GM21825 (cell line): ENCODE data around the gene TMC1.

Experiments used
- ATAC-seq: cut with Tn5 transposase; IDR thresholded peaks from one replicate; pipeline ENCODE4 v1.9.1; 2021; ENCODE audit warnings: mild to moderate bottlenecking, moderate library complexity; ENCODE audit not compliant: unreplicated experiment

Gene TMC1

GRCh38 chr9:72565535-72565934, 44.1 kb downstream of the TMC1 start:
- no peak for ATAC-seq

- no peak for ATAC-seq
Measured at GRCh38 chr9:72574156-72574810, 52.9 kb downstream of the TMC1 start.

GRCh38 chr9:72575666-72576065, 54.3 kb downstream of the TMC1 start:
- no peak for ATAC-seq

GRCh38 chr9:72576087-72576486, 54.7 kb downstream of the TMC1 start:
- ATAC-seq = no peak

GRCh38 chr9:72577212-72577753, 55.9 kb downstream of the TMC1 start:
- no peak for ATAC-seq

GRCh38 chr9:72579190-72579589, 57.8 kb downstream of the TMC1 start:
- no peak for ATAC-seq

- ATAC-seq = no peak
Measured at GRCh38 chr9:72579880-72580550, 58.6 kb downstream of the TMC1 start.

- no peak for ATAC-seq
Measured at GRCh38 chr9:72581694-72582093, 60.3 kb downstream of the TMC1 start.

- ATAC-seq = no peak
Measured at GRCh38 chr9:72583370-72583769, 62.0 kb downstream of the TMC1 start.

- no peak for ATAC-seq
Measured at GRCh38 chr9:72586388-72587130, 65.2 kb downstream of the TMC1 start.

- no peak for ATAC-seq
Measured at GRCh38 chr9:72588336-72588735, 66.9 kb downstream of the TMC1 start.

GRCh38 chr9:72589667-72590521, 68.5 kb downstream of the TMC1 start:
- no peak for ATAC-seq

GRCh38 chr9:72590824-72591223, 69.4 kb downstream of the TMC1 start:
- no peak for ATAC-seq

- no peak for ATAC-seq
Measured at GRCh38 chr9:72592502-72593403, 71.3 kb downstream of the TMC1 start.

GRCh38 chr9:72596451-72597180, 75.2 kb downstream of the TMC1 start:
- ATAC-seq = no peak

GRCh38 chr9:72597181-72597517, 75.7 kb downstream of the TMC1 start:
- no peak for ATAC-seq

GRCh38 chr9:72597601-72598000, 76.2 kb downstream of the TMC1 start:
- no peak for ATAC-seq

- ATAC-seq = no peak
Measured at GRCh38 chr9:72598639-72599038, 77.2 kb downstream of the TMC1 start.

GRCh38 chr9:72599874-72600534, 78.6 kb downstream of the TMC1 start:
- ATAC-seq = no peak
